ENCODE results near the gene ZNF423.

The ZNF423 gene

DNA sequence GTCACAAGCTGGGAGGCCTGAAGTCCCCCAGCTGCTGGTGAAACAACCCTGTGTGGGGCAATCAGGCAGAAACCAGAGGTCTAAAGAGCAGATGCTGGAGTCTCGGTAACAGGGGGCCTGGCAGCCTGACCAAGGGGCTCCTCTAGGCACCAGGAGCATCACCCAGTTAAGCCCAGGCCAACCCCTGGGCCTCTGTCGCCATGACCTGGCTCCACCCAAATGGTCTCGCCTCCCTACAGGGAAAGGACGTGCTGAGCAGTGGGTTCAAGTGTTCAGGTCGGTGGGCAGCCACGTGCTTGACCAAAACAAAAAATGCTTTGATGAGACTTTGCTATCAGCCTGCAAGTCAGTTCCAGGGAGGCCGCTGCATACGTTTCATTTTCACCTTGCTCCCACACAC lies 240.3 kb downstream of the ZNF423 start:
- DNase-seq (ENCODE audit: low read depth): no peak
- no peak overlapping the region for H3K4me3 ChIP-seq (ENCODE audit: low read length)
- TF ChIP-seq, protein P1, sequence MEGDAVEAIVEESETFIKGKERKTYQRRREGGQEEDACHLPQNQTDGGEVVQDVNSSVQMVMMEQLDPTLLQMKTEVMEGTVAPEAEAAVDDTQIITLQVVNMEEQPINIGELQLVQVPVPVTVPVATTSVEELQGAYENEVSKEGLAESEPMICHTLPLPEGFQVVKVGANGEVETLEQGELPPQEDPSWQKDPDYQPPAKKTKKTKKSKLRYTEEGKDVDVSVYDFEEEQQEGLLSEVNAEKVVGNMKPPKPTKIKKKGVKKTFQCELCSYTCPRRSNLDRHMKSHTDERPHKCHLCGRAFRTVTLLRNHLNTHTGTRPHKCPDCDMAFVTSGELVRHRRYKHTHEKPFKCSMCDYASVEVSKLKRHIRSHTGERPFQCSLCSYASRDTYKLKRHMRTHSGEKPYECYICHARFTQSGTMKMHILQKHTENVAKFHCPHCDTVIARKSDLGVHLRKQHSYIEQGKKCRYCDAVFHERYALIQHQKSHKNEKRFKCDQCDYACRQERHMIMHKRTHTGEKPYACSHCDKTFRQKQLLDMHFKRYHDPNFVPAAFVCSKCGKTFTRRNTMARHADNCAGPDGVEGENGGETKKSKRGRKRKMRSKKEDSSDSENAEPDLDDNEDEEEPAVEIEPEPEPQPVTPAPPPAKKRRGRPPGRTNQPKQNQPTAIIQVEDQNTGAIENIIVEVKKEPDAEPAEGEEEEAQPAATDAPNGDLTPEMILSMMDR (IDR thresholded peaks at IDR 0.05; ENCODE audit: insufficient read depth, low read depth, low read length, missing control alignments): no peak

DNA sequence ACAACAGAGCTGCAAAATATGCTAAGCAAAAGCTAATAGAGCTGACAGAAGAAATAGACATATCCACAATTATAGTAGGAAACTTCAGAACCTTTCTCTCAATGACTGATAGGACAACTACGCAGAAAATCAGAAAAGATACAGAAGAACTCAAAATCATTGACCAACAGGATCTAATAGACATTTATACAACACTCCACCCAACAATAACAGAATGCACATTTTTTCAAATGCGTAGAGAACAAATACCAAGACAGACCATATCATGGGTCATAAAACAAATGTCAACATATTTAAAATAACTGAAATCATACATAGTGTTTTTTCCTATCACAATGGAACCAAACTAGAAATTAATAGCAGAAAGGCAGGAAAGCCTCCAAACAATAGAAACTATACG lies 244.9 kb downstream of the ZNF423 start:
- TF ChIP-seq, protein P1 (IDR thresholded peaks at IDR 0.05; ENCODE audit: insufficient read depth, low read depth, low read length, missing control alignments): no peak
- no peak overlapping the region for H3K4me3 ChIP-seq (ENCODE audit: low read length)

DNA sequence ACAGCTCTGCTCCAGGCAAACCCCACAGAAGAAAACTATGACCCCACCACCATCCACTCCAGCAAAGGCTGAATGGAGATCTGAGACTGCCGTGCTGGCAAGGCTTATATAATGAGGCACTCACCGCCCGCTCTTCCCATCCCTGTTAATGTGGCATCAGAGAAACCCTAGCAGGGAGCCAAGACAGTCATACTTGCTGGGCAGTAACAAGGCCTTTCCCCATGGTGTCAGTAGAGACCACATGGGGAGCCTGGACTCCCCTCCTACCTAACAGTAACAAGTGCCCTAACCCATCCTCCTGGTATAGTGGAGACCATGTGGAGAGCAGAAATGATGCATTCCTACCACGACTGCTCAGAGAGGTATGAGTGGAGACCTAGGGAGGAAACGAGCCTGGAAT lies 247.1 kb downstream of the ZNF423 start:
- no peak for DNase-seq (ENCODE audit: low read depth)
- H3K4me3 ChIP-seq (ENCODE audit: low read length): no peak overlapping the region
- TF ChIP-seq, protein P1 (IDR thresholded peaks at IDR 0.05; ENCODE audit: insufficient read depth, low read depth, low read length, missing control alignments): no peak

More for the DNA sequence above, 244.9 kb downstream of the ZNF423 start:
- no peak for DNase-seq (ENCODE audit: low read depth)

DNA sequence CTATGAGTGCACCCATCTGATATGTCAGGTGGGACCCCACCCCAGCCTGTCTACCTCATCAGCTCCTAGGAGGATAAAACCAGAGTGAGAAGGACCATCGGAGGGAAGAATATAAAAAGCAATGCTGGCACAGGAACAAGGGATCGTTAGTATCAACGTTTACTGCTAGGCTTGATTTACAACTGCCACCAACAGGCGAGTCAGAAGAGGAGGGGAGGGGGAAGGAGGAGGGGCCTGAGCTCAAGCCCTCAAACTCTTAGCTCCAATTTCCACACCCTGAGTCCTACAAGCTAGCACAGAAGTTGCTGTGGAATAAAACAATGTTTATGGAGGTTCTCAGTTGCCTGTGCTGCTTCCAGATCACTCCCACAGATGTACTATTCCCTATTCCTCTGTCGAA lies 247.8 kb downstream of the ZNF423 start:
- TF ChIP-seq, protein P1 (IDR thresholded peaks at IDR 0.05; ENCODE audit: insufficient read depth, low read depth, low read length, missing control alignments): no peak
- no peak for DNase-seq (ENCODE audit: low read depth)
- H3K4me3 ChIP-seq (ENCODE audit: low read length): no peak overlapping the region

DNA sequence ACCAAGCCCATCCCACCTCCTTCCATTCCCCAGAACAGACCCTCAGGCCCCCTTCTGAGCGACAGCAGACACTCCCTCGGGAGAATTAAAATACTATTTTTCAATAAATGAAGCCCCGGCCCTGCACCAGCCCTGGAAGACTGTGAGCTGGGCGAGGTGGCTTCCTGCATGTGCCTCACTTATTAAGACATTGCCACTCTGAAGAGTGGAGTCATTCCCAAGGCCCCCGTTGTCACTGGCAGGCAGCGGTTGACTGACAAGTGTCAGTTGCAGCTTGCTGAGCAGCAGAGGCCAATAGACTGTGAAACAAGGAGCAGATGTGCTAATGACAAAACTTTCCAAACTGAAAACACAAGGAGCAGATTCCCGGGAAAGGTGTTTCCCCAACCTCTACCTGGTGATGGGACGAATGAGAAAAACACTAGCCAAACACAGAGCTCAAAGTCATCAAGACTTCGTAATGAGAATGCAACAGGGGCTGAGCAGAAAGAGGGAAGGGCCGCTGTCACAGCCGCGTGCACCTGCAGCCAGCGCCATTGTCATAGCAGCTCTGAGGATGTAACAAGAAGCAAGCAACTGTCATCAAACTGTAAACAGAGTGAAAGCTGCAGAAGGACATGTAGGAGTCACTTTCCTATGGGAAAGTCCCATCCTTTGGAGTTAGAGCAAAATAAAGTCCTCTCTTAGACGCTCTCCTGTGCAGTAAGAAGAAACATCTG lies 250.2 kb downstream of the ZNF423 start:
- H3K4me3 ChIP-seq (ENCODE audit: low read length): no peak overlapping the region
- TF ChIP-seq, protein P1 (IDR thresholded peaks at IDR 0.05; ENCODE audit: insufficient read depth, low read depth, low read length, missing control alignments): no peak
- no peak for DNase-seq (ENCODE audit: low read depth)

DNA sequence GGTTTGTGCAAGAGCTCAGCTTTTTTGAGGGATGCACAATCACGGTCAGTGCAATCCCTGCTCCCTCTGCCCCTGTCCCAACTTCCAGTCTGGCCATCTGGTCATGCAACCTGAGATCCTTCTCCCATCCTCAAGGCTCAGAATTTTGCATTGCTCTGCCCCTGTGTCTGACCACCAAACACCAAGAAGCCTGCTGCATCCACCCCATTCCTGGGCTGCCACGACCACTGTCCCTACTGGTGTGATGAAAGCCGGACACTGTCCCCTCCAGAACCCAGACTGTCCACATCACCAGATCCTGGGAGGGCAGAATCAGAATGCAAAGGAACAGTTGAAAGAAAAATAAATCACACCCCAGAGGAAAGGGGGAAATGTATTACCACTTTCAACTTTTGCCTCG lies 251.3 kb downstream of the ZNF423 start:
- TF ChIP-seq, protein P1 (IDR thresholded peaks at IDR 0.05; ENCODE audit: insufficient read depth, low read depth, low read length, missing control alignments): no peak
- DNase-seq (ENCODE audit: low read depth): no peak
- H3K4me3 ChIP-seq (ENCODE audit: low read length): no peak overlapping the region

DNA sequence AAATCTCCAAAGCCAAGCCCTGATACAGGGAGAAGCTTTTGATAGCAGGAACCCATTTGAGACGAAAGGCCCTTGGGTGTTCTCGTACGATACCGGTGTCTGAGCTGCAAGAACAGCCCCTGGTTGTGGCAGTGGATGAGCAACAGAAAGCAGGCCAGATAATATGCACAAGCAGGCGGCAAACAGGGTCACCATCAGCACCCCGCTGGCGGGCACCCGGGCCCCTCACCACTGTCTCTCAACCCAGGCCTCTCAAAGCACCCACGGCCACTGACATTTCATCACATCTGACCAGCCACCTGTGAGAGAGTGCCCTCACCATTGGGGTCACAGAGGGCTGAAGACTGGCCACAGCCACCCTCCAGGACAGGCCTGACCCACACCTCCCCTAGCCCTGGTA lies 252.0 kb downstream of the ZNF423 start:
- DNase-seq (ENCODE audit: low read depth): no peak
- TF ChIP-seq, protein P1 (IDR thresholded peaks at IDR 0.05; ENCODE audit: insufficient read depth, low read depth, low read length, missing control alignments): no peak
- no peak overlapping the region for H3K4me3 ChIP-seq (ENCODE audit: low read length)
